ENCODE measurements around the gene TUFM. TPM values are rescaled to one million over a fixed set of nuclear protein-coding genes. Genes with fewer than 3 reads are reported as not detected.

Gene TUFM
- total RNA-seq, 1 experiment from 2014 or later: 207 TPM

- no peak for TF ChIP-seq CTCF (conservative IDR thresholded peaks at IDR 0.05)
- Mint-ChIP-seq H3K36me3 (ENCODE audit: insufficient read depth in 1 of 3, low read depth in 3 of 3) (peaks cover 45 to 65% (median 60%) of the 10 kb centered on the region in 3 experiments; a peak in 6 of 7 replicates), H3K27ac (peak overlapping the region; percentile 99 to 100 (median 100))
These were observed 21.5 kb downstream of the TUFM start for GRCh38 chr16:28824717-28824973.

More at GRCh38 chr16:28824717-28824973, 21.5 kb downstream of the TUFM start:
- Histone ChIP-seq H3T11ph (ENCODE audit: low read length) (peak overlapping the region; percentile 57), H3K79me1 (ENCODE audit: insufficient read depth, low read depth, low read length, poor library complexity, severe bottlenecking) (no peaks in the 10 kb centered on the region), H2BK120ac (ENCODE audit: low read depth, low read length, poor library complexity, severe bottlenecking) (no peak overlapping the region), H2AK5ac (ENCODE audit: insufficient read length, low read length) (no peak overlapping the region), H3K4me1 (ENCODE audit: insufficient read depth, low read length) (no peaks in the 10 kb centered on the region), H2AFZ (ENCODE audit: low read length) (no peak overlapping the region), H3K27ac (ENCODE audit: insufficient read length, low read depth, low read length) (peak overlapping the region; percentile 80), H4K5ac (ENCODE audit: insufficient read length, low read depth, low read length) (peak overlapping the region; percentile 30), H4K20me1 (ENCODE audit: control insufficient read depth, insufficient read depth, insufficient read length) (no peaks in the 10 kb centered on the region), H2BK12ac (ENCODE audit: insufficient read length, low read depth, low read length) (no peak overlapping the region), H3K23ac (ENCODE audit: insufficient read length, low read depth, low read length) (no peak overlapping the region), H3K27me3 (ENCODE audit: insufficient read depth, low read length) (no peaks in the 10 kb centered on the region), H3K4me2 (ENCODE audit: insufficient read depth, insufficient read length, low read length) (peak overlapping the region; percentile 94), H3K4ac (ENCODE audit: low read depth, low read length) (no peak overlapping the region; the same call in 1 of the 2 replicates), H2BK5ac (ENCODE audit: insufficient read length, low read length) (peak overlapping the region; percentile 60), H3K14ac (ENCODE audit: insufficient read depth, low read length) (peak overlapping the region; percentile 79; the same call in 1 of the 2 replicates), H3K18ac (ENCODE audit: insufficient read length, low read depth, low read length) (peak overlapping the region; percentile 87), H3K9ac (ENCODE audit: extremely low read depth, insufficient read length, low read length) (peak overlapping the region; percentile 98), H3K79me2 (ENCODE audit: insufficient read depth, low read length) (peaks cover 19% of the 10 kb centered on the region; the same call in 1 of the 2 replicates), H2BK15ac (ENCODE audit: low read depth, low read length) (no peak overlapping the region), H4K91ac (ENCODE audit: insufficient read length, low read depth, low read length) (peak overlapping the region; percentile 42), H3K56ac (ENCODE audit: insufficient read length, low read depth, low read length) (peak overlapping the region; percentile 29), H4K8ac (replicated peaks; ENCODE audit: insufficient read length, low read depth, low read length) (peak overlapping the region; percentile 4), H3K23me2 (ENCODE audit: insufficient read length, low read depth, low read length, poor library complexity, severe bottlenecking) (peaks cover 6% of the 10 kb centered on the region), H2BK20ac (ENCODE audit: low read depth, low read length, poor library complexity, severe bottlenecking) (no peak overlapping the region), H3K9me3 (ENCODE audit: control insufficient read depth, low read depth, low read length) (no peaks in the 10 kb centered on the region)
- DNase-seq: no peak
- Mint-ChIP-seq H3K27me3 (ENCODE audit: low read depth) (no peaks in the 10 kb centered on the region), H3K4me1 (peaks cover 29 to 34% of the 10 kb centered on the region in 2 experiments), H3K9me3 (no peaks in the 10 kb centered on the region; a peak in 1 of 5 replicates), H3K4me3 (peak overlapping the region; percentile 98)
- WGBS (ENCODE audit: extremely low coverage, insufficient read length, low lambda C conversion rate): no CpG with 5 or more reads among the region's 5 CpGs
